BLaER1 treated with 17β-estradiol and CSF1 and Interleukin-3, amounts not matched to agents 10 nM and 100 nM (cell line): ENCODE results near the gene MOCS2.

Experiments
- H3K27ac ChIP-seq, 11 experiments: shearing (Covaris generic); formaldehyde crosslinking; 2 replicates each; pipeline ENCODE4 v1.8.1; 2022
- H3K27me3 ChIP-seq, 11 experiments: shearing (Covaris generic); formaldehyde crosslinking; 2 replicates each; pipeline ENCODE4 v1.8.1; 2022
- H3K36me3 ChIP-seq, 11 experiments: shearing (Covaris generic); formaldehyde crosslinking; 2 replicates each; pipeline ENCODE4 v1.8.1; 2022
- H3K4me1 ChIP-seq, 10 experiments: shearing (Covaris generic); formaldehyde crosslinking; 2 replicates each; pipeline ENCODE4 v1.8.1; 2022
- H3K4me2 ChIP-seq, 11 experiments: shearing (Covaris generic); formaldehyde crosslinking; 2 replicates each; pipeline ENCODE4 v1.8.1; 2022
- H3K4me3 ChIP-seq, 10 experiments: shearing (Covaris generic); formaldehyde crosslinking; 2 replicates each; pipeline ENCODE4 v1.8.1; 2022
- H3K9ac ChIP-seq, 11 experiments: shearing (Covaris generic); formaldehyde crosslinking; 2 replicates each; pipeline ENCODE4 v1.8.1; 2022
- H3K9me3 ChIP-seq, 11 experiments: shearing (Covaris generic); formaldehyde crosslinking; replicated peaks in 1 of 11; 2 replicates each; pipeline ENCODE4 v1.8.1; 2022
- H4K20me1 ChIP-seq, 11 experiments: shearing (Covaris generic); formaldehyde crosslinking; 2 replicates each; pipeline ENCODE4 v1.8.1; 2022
- Cebpa-rat ChIP-seq, 11 experiments: shearing (Covaris generic); IDR thresholded peaks; 2 replicates each; pipeline ENCODE4 v1.8.1; 2022

Gene MOCS2

GRCh38 chr5:53052499-53052898 lies 57.1 kb downstream of the MOCS2 start:
- peak overlapping the region in 6 of 10 experiments; percentile 17 to 42 (median 22); a peak in 7 of 20 replicates for H3K4me3 ChIP-seq
- peaks cover 17 to 71% (median 46%) of the 10 kb centered on the region in 10 experiments for H3K4me1 ChIP-seq
- peak overlapping the region; percentile 71 to 92 (median 80) for H3K4me2 ChIP-seq
- peak overlapping the region in 6 of 11 experiments; percentile 11 to 56 (median 39); a peak in 6 of 22 replicates for H3K9ac ChIP-seq
- no peaks in the 10 kb centered on the region for H3K36me3 ChIP-seq
- H3K9me3 ChIP-seq: no peaks in the 10 kb centered on the region
- TF ChIP-seq Cebpa-rat (IDR thresholded peaks at IDR 0.05): no peak
- H4K20me1 ChIP-seq: no peaks in the 10 kb centered on the region
- no peaks in the 10 kb centered on the region for H3K27me3 ChIP-seq
- H3K27ac ChIP-seq: peak overlapping the region in 10 of 11 experiments; percentile 27 to 86 (median 76); a peak in 19 of 22 replicates

GRCh38 chr5:53048248-53048647 lies 61.3 kb downstream of the MOCS2 start:
- peak overlapping the region in 5 of 11 experiments; percentile 9 to 28 (median 16); a peak in 4 of 22 replicates for H3K4me2 ChIP-seq
- H4K20me1 ChIP-seq: no peaks in the 10 kb centered on the region
- no peaks in the 10 kb centered on the region for H3K27me3 ChIP-seq
- H3K36me3 ChIP-seq: no peaks in the 10 kb centered on the region
- TF ChIP-seq Cebpa-rat (IDR thresholded peaks at IDR 0.05): no peak
- H3K27ac ChIP-seq: no peak overlapping the region
- H3K9ac ChIP-seq: no peak overlapping the region
- H3K4me1 ChIP-seq: peaks cover 19 to 100% (median 55%) of the 10 kb centered on the region in 10 experiments
- no peaks in the 10 kb centered on the region for H3K9me3 ChIP-seq
- no peak overlapping the region for H3K4me3 ChIP-seq
